Measurements from ENCODE around the gene MBD3L4.

Gene MBD3L4

DNA sequence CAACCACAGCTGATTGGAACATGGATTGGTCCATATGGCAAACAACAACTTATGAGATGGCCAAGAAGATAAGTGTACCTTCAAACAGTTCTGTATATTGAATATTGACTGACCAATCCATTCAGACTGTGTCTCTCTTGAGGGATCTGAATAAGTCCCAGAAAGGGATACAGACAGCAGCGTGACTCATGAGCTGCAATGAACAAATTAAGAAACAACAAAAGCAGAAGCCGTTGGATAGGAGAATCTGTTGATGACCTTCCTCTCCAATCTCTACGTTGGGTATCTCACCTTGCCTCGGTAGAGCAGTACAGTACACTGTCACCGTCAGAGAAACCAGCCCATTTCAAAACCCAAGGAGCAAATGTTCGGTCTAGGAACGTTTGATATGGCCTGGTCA lies 40.0 kb downstream of the MBD3L4 start:
- no peak overlapping the region for H3K27ac ChIP-seq
- H3K4me2 ChIP-seq = no peak overlapping the region
- no peak overlapping the region for H3K4me3 ChIP-seq (IDR thresholded peaks at IDR 0.05; ENCODE audit: insufficient read depth, low read depth, low read length)
- no peaks in the 10 kb centered on the region for H3K36me3 ChIP-seq (ENCODE audit: insufficient read depth)
- H3K27me3 ChIP-seq (ENCODE audit: insufficient read depth, low read depth) = peaks cover 3% of the 10 kb centered on the region; the same call in 1 of the 2 replicates
- no peaks in the 10 kb centered on the region for H3K4me1 ChIP-seq (ENCODE audit: low read depth, poor library complexity, severe bottlenecking)
- no peaks in the 10 kb centered on the region for H3K79me2 ChIP-seq (ENCODE audit: insufficient read depth, low read depth)
- H3K9ac ChIP-seq = no peak overlapping the region
- no peaks in the 10 kb centered on the region for H4K20me1 ChIP-seq (ENCODE audit: insufficient read depth)
- no peak overlapping the region; the same call in 1 of the 2 replicates for H2AFZ ChIP-seq (ENCODE audit: low read depth)
- TF ChIP-seq, protein P1, sequence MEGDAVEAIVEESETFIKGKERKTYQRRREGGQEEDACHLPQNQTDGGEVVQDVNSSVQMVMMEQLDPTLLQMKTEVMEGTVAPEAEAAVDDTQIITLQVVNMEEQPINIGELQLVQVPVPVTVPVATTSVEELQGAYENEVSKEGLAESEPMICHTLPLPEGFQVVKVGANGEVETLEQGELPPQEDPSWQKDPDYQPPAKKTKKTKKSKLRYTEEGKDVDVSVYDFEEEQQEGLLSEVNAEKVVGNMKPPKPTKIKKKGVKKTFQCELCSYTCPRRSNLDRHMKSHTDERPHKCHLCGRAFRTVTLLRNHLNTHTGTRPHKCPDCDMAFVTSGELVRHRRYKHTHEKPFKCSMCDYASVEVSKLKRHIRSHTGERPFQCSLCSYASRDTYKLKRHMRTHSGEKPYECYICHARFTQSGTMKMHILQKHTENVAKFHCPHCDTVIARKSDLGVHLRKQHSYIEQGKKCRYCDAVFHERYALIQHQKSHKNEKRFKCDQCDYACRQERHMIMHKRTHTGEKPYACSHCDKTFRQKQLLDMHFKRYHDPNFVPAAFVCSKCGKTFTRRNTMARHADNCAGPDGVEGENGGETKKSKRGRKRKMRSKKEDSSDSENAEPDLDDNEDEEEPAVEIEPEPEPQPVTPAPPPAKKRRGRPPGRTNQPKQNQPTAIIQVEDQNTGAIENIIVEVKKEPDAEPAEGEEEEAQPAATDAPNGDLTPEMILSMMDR (conservative IDR thresholded peaks at IDR 0.05; ENCODE audit: low read depth, low read length) = no peak

DNA sequence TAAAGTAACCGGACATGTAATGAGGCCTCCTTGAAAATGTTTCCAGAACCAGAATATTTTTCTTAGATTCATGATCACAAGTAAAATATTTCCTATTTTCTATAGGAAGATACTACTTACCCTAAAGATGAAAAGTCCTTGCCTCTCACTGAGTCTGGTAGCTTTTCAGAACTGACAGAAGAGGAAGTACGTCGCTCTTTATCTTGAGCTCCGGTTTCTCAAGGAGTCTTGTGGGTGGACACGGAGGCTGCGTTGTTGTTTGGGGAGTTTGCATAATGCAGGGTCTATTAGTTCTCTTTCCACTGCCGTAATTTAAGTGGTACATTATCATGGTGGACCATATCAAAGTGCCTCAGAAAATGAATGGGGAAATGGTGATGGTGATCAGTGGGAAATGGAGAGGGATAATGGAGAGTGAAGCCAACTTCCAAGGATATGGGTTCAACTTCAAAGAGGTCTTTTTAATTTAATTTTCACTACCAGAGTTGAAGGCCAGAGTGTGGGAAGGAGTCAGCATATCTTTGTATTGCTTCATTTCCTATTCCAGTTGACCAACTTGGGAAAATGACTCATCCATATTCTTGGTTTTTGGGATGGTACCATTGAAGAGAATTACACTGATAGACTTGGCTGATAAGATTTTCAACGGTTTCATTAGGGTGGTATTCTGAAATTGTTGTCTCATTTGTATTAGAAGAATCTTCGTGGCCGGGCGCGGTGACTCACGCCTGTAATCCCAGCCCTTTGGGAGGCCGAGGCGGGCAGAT lies 42.1 kb downstream of the MBD3L4 start:
- Histone ChIP-seq H3K27me3 (ENCODE audit: insufficient read depth, low read depth) (peaks cover 3% of the 10 kb centered on the region; the same call in 1 of the 2 replicates), H3K79me2 (ENCODE audit: insufficient read depth, low read depth) (no peaks in the 10 kb centered on the region), H4K20me1 (ENCODE audit: insufficient read depth) (no peaks in the 10 kb centered on the region), H3K4me1 (ENCODE audit: low read depth, poor library complexity, severe bottlenecking) (no peaks in the 10 kb centered on the region), H3K27ac (no peak overlapping the region), H2AFZ (ENCODE audit: low read depth) (no peak overlapping the region), H3K4me3 (IDR thresholded peaks at IDR 0.05; ENCODE audit: insufficient read depth, low read depth, low read length) (no peak overlapping the region), H3K4me2 (no peak overlapping the region), H3K9ac (no peak overlapping the region), H3K36me3 (ENCODE audit: insufficient read depth) (no peaks in the 10 kb centered on the region)
- TF ChIP-seq, protein P1 (conservative IDR thresholded peaks at IDR 0.05; ENCODE audit: low read depth, low read length) = no peak

DNA sequence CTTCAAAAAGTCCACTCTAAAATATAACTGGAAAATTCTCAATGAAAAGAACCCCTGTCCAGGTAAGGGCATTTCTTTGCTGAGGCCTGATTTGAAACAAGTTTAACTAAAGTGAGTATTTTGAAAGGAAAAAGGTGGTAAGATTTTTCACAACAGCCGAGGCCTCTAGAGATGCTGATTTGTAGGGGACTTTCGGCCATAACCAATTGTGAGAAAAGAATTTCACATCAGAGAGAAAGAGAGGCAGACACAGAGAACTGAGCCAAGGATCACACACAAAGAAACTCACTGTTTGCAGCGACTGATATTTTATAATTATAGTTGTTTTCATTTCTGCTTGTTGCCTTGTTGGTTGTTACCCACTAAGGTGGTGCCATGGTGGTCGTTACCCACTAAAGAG lies 43.2 kb downstream of the MBD3L4 start:
- Histone ChIP-seq H3K79me2 (ENCODE audit: insufficient read depth, low read depth) (no peaks in the 10 kb centered on the region), H3K4me2 (no peak overlapping the region), H3K4me3 (IDR thresholded peaks at IDR 0.05; ENCODE audit: insufficient read depth, low read depth, low read length) (no peak overlapping the region), H3K27ac (no peak overlapping the region), H3K9ac (no peak overlapping the region), H3K4me1 (ENCODE audit: low read depth, poor library complexity, severe bottlenecking) (no peaks in the 10 kb centered on the region), H3K36me3 (ENCODE audit: insufficient read depth) (no peaks in the 10 kb centered on the region), H3K27me3 (ENCODE audit: insufficient read depth, low read depth) (peaks cover 3% of the 10 kb centered on the region; the same call in 1 of the 2 replicates), H2AFZ (ENCODE audit: low read depth) (no peak overlapping the region), H4K20me1 (ENCODE audit: insufficient read depth) (no peaks in the 10 kb centered on the region)
- TF ChIP-seq, protein P1 (conservative IDR thresholded peaks at IDR 0.05; ENCODE audit: low read depth, low read length) = no peak

DNA sequence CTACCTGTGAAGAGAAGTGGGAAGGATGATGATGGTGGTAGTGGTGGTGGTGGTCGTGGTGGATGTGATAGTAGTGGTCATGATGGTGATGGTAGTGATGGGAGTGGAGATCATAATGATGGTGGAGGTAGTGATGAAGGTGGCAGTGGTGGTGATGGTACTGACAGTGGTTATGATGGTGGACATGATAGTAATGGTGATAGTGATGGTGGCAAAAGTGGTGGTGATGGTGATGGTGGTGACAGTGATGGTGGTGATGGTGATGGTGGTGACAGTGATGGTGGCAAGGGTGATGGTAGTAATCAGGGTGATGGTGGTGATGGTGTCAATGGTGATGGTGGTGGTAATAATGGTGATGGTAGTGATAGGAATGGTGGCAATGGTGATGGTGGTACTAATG lies 44.9 kb downstream of the MBD3L4 start:
- Histone ChIP-seq H3K79me2 (ENCODE audit: insufficient read depth, low read depth) (no peaks in the 10 kb centered on the region), H3K9ac (no peak overlapping the region)
- TF ChIP-seq, protein P1 (conservative IDR thresholded peaks at IDR 0.05; ENCODE audit: low read depth, low read length) = no peak

More for the DNA sequence above, 44.9 kb downstream of the MBD3L4 start:
- Histone ChIP-seq H3K4me2 (no peak overlapping the region), H4K20me1 (ENCODE audit: insufficient read depth) (no peaks in the 10 kb centered on the region), H3K36me3 (ENCODE audit: insufficient read depth) (no peaks in the 10 kb centered on the region), H3K27me3 (ENCODE audit: insufficient read depth, low read depth) (no peaks in the 10 kb centered on the region), H3K4me3 (IDR thresholded peaks at IDR 0.05; ENCODE audit: insufficient read depth, low read depth, low read length) (no peak overlapping the region), H3K27ac (no peak overlapping the region), H2AFZ (ENCODE audit: low read depth) (no peak overlapping the region), H3K4me1 (ENCODE audit: low read depth, poor library complexity, severe bottlenecking) (no peaks in the 10 kb centered on the region)
